ENCODE results near the gene FBXO33. TPM values are rescaled to one million over a fixed set of nuclear protein-coding genes. Genes with fewer than 3 reads are reported as not detected.
"Not testable (repeated sequence)": the region's sequence is repeated elsewhere in the genome, so short reads cannot be mapped to it uniquely, and the experiment has no call there.

FBXO33 gene
- polyA plus RNA-seq, 2 of the 4 experiments (the other 2 are of a cell fraction): 8.2 to 10.6 TPM

DNA sequence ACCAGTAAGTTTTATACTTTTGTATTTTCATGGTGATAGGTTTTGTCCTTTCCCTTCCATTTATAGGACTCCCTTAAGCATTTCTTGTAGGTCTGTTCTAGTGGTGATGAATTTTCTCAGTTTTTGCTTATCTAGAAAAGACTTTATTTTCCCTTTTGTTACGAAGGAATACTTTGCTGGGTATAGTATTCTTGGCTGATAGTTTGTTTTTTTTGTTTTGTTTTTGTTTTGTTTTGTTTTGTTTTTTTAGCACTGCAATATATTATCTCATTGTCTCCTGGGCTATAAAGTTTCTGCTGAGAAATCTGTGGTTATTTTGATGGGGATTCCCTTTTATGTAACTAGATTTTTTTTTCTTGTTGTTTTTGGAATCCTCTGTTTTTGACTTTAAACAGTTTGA lies 67.7 kb downstream of the FBXO33 start:
- TF ChIP-seq, protein P1, sequence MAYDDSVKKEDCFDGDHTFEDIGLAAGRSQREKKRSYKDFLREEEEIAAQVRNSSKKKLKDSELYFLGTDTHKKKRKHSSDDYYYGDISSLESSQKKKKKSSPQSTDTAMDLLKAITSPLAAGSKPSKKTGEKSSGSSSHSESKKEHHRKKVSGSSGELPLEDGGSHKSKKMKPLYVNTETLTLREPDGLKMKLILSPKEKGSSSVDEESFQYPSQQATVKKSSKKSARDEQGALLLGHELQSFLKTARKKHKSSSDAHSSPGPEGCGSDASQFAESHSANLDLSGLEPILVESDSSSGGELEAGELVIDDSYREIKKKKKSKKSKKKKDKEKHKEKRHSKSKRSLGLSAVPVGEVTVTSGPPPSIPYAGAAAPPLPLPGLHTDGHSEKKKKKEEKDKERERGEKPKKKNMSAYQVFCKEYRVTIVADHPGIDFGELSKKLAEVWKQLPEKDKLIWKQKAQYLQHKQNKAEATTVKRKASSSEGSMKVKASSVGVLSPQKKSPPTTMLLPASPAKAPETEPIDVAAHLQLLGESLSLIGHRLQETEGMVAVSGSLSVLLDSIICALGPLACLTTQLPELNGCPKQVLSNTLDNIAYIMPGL (CRISPR knock-in tag; IDR thresholded peaks at IDR 0.05; ENCODE audit: borderline replicate concordance): no peak
- no peak for TF ChIP-seq FOSL2 (IDR thresholded peaks at IDR 0.05)
- no peak for TF ChIP-seq FOSL2 (CRISPR knock-in tag; IDR thresholded peaks at IDR 0.05)
- no peak for TF ChIP-seq HOXA7 (CRISPR knock-in tag; IDR thresholded peaks at IDR 0.05)
- TF ChIP-seq KDM1A (IDR thresholded peaks at IDR 0.05; ENCODE audit: low read depth): no peak
- TF ChIP-seq HEYL (CRISPR knock-in tag; IDR thresholded peaks at IDR 0.05): no peak
- no peak for TF ChIP-seq JUN (IDR thresholded peaks at IDR 0.05)
- TF ChIP-seq CBX2 (IDR thresholded peaks at IDR 0.05; ENCODE audit: borderline replicate concordance, low read depth): no peak
- no peak for TF ChIP-seq GATA3 (IDR thresholded peaks at IDR 0.05; ENCODE audit: borderline replicate concordance)
- no peak for TF ChIP-seq FOXS1 (CRISPR knock-in tag; IDR thresholded peaks at IDR 0.05)
- TF ChIP-seq, protein P2, sequence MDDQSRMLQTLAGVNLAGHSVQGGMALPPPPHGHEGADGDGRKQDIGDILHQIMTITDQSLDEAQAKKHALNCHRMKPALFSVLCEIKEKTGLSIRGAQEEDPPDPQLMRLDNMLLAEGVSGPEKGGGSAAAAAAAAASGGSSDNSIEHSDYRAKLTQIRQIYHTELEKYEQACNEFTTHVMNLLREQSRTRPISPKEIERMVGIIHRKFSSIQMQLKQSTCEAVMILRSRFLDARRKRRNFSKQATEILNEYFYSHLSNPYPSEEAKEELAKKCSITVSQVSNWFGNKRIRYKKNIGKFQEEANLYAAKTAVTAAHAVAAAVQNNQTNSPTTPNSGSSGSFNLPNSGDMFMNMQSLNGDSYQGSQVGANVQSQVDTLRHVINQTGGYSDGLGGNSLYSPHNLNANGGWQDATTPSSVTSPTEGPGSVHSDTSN (IDR thresholded peaks at IDR 0.05): no peak
- TF ChIP-seq, protein P3, sequence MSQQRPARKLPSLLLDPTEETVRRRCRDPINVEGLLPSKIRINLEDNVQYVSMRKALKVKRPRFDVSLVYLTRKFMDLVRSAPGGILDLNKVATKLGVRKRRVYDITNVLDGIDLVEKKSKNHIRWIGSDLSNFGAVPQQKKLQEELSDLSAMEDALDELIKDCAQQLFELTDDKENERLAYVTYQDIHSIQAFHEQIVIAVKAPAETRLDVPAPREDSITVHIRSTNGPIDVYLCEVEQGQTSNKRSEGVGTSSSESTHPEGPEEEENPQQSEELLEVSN (IDR thresholded peaks at IDR 0.05; ENCODE audit: borderline replicate concordance, low read depth): no peak
- TF ChIP-seq TFCP2L1 (CRISPR knock-in tag; IDR thresholded peaks at IDR 0.05): no peak
- no peak for TF ChIP-seq HOXB5 (CRISPR knock-in tag; IDR thresholded peaks at IDR 0.05)
- TF ChIP-seq FOSB (CRISPR knock-in tag; IDR thresholded peaks at IDR 0.05): no peak
- TF ChIP-seq SREBF2 (IDR thresholded peaks at IDR 0.05): no peak
- CTCF ChIA-PET: interaction anchor here (0.6 to 1.4 kb wide), 3 partner anchors 133 to 257 kb away, joined by 3 to 4 read pairs (median 3); no protein-coding TSS in a partner anchor
- Histone ChIP-seq H3K4me1 (no peaks in the 10 kb centered on the region), H3K4me2 (no peak overlapping the region), H3K4me3 (no peak overlapping the region), H3K9me3 (peaks cover 4% of the 10 kb centered on the region; the same call in 1 of the 3 replicates), H3K27ac (no peak overlapping the region)
- FAIRE-seq (no peak), ATAC-seq (no peak), DNase-seq (ENCODE audit: low read depth in 1 of 2, low spot score in 1 of 2) (no peak)
- POLR2A ChIA-PET: no interaction called here
- WGBS (ENCODE audit: missing lambda C conversion rate): 95% methylated on average over 1 of the region's 1 CpG

DNA sequence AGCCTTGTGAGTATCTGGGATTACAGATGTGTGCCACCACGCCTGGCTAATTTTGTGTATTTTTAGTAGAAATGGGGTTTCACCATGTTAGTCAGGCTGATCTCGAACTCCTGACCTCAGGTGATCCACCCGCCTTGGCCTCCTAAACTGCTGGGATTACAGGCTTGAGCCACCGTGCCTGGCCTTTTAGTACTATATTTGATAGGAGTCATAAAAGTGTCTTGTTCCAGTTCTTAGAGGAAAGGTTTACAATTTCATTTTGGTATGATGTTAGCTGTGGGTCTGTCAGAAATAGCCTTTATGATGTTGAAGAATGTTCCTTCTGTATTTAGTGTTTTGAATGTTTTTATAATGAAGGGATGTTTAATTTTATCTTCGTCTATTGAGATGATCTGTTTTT lies 70.7 kb downstream of the FBXO33 start:
- CTCF ChIA-PET: interaction anchor here (0.6 kb wide), 1 partner anchor 9 kb away, joined by 3 read pairs; no protein-coding TSS in a partner anchor
- H3K27ac ChIP-seq; POLR2A ChIA-PET; H3K4me1 ChIP-seq; FAIRE-seq; H3K4me3 ChIP-seq; DNase-seq (ENCODE audit: low read depth in 1 of 2, low spot score in 1 of 2); H3K9me3 ChIP-seq; ATAC-seq; H3K4me2 ChIP-seq: not testable (repeated sequence)
- 91% methylated on average over 5 of the region's 5 CpGs for WGBS (ENCODE audit: missing lambda C conversion rate)

DNA sequence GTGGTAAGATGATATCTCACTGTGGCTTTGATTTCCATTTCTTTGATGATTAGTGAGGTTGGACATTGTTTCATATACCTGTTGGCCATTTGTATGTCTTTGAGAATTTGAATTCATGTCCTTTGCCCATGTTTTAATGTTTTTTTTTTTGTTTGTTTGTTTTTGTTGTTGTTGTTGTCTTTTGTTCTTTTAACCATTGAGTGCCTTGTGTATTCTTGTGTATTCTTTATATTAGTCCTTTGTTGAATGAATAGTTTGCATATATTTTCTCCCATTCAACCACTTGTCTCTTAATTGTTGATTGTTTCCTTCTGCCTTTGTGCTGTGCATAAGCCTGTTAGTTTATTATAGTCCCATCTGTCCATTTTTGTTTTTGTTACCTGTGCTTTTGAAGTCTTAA lies 71.9 kb downstream of the FBXO33 start:
- TF ChIP-seq JUNB (IDR thresholded peaks at IDR 0.05) (no peak), HOXA7 (CRISPR knock-in tag; IDR thresholded peaks at IDR 0.05) (no peak), ZNF302 (CRISPR knock-in tag; IDR thresholded peaks at IDR 0.05) (no peak), ESRRA (IDR thresholded peaks at IDR 0.05; ENCODE audit: borderline replicate concordance, low read length) (no peak), ZFP36 (IDR thresholded peaks at IDR 0.05; ENCODE audit: borderline replicate concordance, partially characterized antibody) (no peak), HDAC2 (IDR thresholded peaks at IDR 0.05) (no peak), EP300 (IDR thresholded peaks at IDR 0.05) (no peak), TFCP2L1 (CRISPR knock-in tag; IDR thresholded peaks at IDR 0.05) (no peak), HOXB13 (CRISPR knock-in tag; IDR thresholded peaks at IDR 0.05; ENCODE audit: low read depth) (no peak), FOXS1 (CRISPR knock-in tag; IDR thresholded peaks at IDR 0.05) (no peak), NR3C1 (IDR thresholded peaks at IDR 0.05) (no peak), CHD2 (IDR thresholded peaks at IDR 0.05; ENCODE audit: low read length, partially characterized antibody) (no peak), MAZ (IDR thresholded peaks at IDR 0.05; ENCODE audit: borderline replicate concordance, low read depth, low read length) (no peak)
- TF ChIP-seq, protein P4, sequence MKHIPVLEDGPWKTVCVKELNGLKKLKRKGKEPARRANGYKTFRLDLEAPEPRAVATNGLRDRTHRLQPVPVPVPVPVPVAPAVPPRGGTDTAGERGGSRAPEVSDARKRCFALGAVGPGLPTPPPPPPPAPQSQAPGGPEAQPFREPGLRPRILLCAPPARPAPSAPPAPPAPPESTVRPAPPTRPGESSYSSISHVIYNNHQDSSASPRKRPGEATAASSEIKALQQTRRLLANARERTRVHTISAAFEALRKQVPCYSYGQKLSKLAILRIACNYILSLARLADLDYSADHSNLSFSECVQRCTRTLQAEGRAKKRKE (CRISPR knock-in tag; IDR thresholded peaks at IDR 0.05; ENCODE audit: low read depth): no peak
- TF ChIP-seq, protein P1 (CRISPR knock-in tag; IDR thresholded peaks at IDR 0.05; ENCODE audit: borderline replicate concordance): no peak
- H3K4me2 ChIP-seq: no peak overlapping the region
- ATAC-seq: no peak
- no peak overlapping the region for H3K4me3 ChIP-seq
- ChIA-PET CTCF (interaction anchor here (1.5 kb wide), 1 partner anchor 8 kb away, joined by 7 read pairs; no protein-coding TSS in a partner anchor), POLR2A (no interaction called here)
- H3K4me1 ChIP-seq: no peaks in the 10 kb centered on the region
- H3K9me3 ChIP-seq: peaks cover 4% of the 10 kb centered on the region; the same call in 1 of the 3 replicates
- no peak overlapping the region for H3K27ac ChIP-seq
- no peak for FAIRE-seq
- no peak for DNase-seq (ENCODE audit: low read depth in 1 of 2, low spot score in 1 of 2)

DNA sequence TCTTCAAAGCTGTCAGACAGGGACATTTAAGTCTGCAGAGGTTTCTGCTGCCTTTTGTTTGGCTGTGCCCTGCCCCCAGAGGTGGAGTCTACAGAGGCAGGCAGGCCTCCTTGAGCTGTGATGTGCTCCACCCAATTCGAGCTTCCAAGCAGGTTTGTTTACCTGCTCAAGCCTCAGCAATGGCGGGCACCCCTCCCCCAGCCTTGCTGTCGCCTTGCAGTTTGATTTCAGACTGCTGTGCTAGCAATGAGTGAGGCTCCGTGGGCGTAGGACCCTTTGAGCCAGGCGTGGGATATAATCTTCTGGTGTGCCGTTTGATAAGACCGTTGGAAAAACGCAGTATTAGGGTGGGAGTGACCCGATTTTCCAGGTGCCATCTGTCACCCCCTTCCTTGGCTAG lies 73.2 kb downstream of the FBXO33 start:
- H3K27ac ChIP-seq; H3K4me2 ChIP-seq; H3K4me1 ChIP-seq; DNase-seq (ENCODE audit: low read depth in 1 of 2, low spot score in 1 of 2); ATAC-seq; FAIRE-seq; POLR2A ChIA-PET; H3K4me3 ChIP-seq; H3K9me3 ChIP-seq: not testable (repeated sequence)
- 86% methylated on average over 10 of the region's 10 CpGs for WGBS (ENCODE audit: missing lambda C conversion rate)
- CTCF ChIA-PET: interaction anchor here (1.5 kb wide), 1 partner anchor 9 kb away, joined by 7 read pairs; no protein-coding TSS in a partner anchor

Measured in A549 (cell line).